K562 (cell line): ENCODE data around the gene RAB31. TPM values are rescaled to one million over a fixed set of nuclear protein-coding genes. Genes with fewer than 3 reads are reported as not detected.

Experiments used
- ATF1 ChIP-seq, 2 experiments: fragments of 450-650 bp in 1 of 2; IDR thresholded peaks; 2 replicates each; pipeline ENCODE4 v1.6.1; 2016; ENCODE audit warnings: missing compliant biosample characterization in 1 of 2, missing genetic modification characterization in 1 of 2
- EWSR1 ChIP-seq: fragments of 450-650 bp; IDR thresholded peaks from 2 replicates; pipeline ENCODE4 v1.6.1; 2018; ENCODE audit warnings: borderline replicate concordance, mild to moderate bottlenecking, low read depth, moderate library complexity; ENCODE audit not compliant: partially characterized antibody
- FOXK1 ChIP-seq: sonication (generic); formaldehyde crosslinking; IDR thresholded peaks from 2 replicates; pipeline ENCODE4 v1.8.0; 2022; ENCODE audit warnings: missing genetic modification reagents, mild to moderate bottlenecking, borderline replicate concordance
- FOXK2 ChIP-seq, 2 experiments: fragments of 450-650 bp; IDR thresholded peaks in 1 of 2; conservative IDR thresholded peaks in 1 of 2; 2 replicates each; pipeline ENCODE4 v1.6.1; 2016; ENCODE audit warnings: low read depth in 2 of 2, mild to moderate bottlenecking in 1 of 2
- GTF2F1 ChIP-seq: IDR thresholded peaks from 2 replicates; pipeline ENCODE4 v1.6.1; 2011; ENCODE audit warnings: low read depth, low read length, improper control_type of control experiment
- HCFC1 ChIP-seq: IDR thresholded peaks from 2 replicates; pipeline ENCODE4 v1.6.1; 2012; ENCODE audit warnings: low read depth, low read length, improper control_type of control experiment
- HNRNPH1 ChIP-seq: fragments of 200-400 bp; formaldehyde crosslinking; optimal IDR thresholded peaks from 2 replicates; pipeline ENCODE3; 2017; ENCODE audit warnings: low read depth, mild to moderate bottlenecking, low read length, moderate library complexity
- HNRNPUL1 ChIP-seq: fragments of 200-400 bp; formaldehyde crosslinking; IDR thresholded peaks from 2 replicates; pipeline ENCODE4 v1.6.1; 2017; ENCODE audit warnings: low read length
- KLF13 ChIP-seq: fragments of 450-650 bp; IDR thresholded peaks from 2 replicates; pipeline ENCODE4 v1.6.1; 2016; ENCODE audit warnings: missing genetic modification characterization, low read depth, mild to moderate bottlenecking, missing compliant biosample characterization, moderate library complexity, borderline replicate concordance
- POLR2AphosphoS2 ChIP-seq: IDR thresholded peaks from 2 replicates; pipeline ENCODE4 v1.6.1; 2012; ENCODE audit warnings: low read length, improper control_type of control experiment
- RB1 ChIP-seq: fragments of 450-650 bp; IDR thresholded peaks from 2 replicates; pipeline ENCODE4 v1.6.1; 2017; ENCODE audit warnings: low read depth, mild to moderate bottlenecking
- RBBP5 ChIP-seq: fragments of 200-600 bp; sonication (generic); IDR thresholded peaks from 2 replicates; pipeline ENCODE4 v1.6.1; 2012; ENCODE audit warnings: borderline replicate concordance, mild to moderate bottlenecking, low read length, control low read depth, inconsistent platforms; ENCODE audit not compliant: insufficient read depth, poor library complexity, severe bottlenecking
- SRSF1 ChIP-seq: fragments of 200-400 bp; formaldehyde crosslinking; IDR thresholded peaks from 2 replicates; pipeline ENCODE4 v1.6.1; 2017; ENCODE audit warnings: mild to moderate bottlenecking, low read depth, low read length, moderate library complexity
- TARDBP ChIP-seq: fragments of 450-650 bp; IDR thresholded peaks from 2 replicates; pipeline ENCODE4 v1.6.1; 2016
- TCF7L2 ChIP-seq: fragments of 150-350 bp; IDR thresholded peaks from 2 replicates; pipeline ENCODE4 v1.6.1; 2016; ENCODE audit warnings: low read depth, mild to moderate bottlenecking, low read length, moderate library complexity
- TEAD1 ChIP-seq, 2 experiments: fragments of 450-650 bp in 1 of 2; sonication (generic) in 1 of 2; formaldehyde crosslinking; IDR thresholded peaks; 2 replicates each; pipeline versions ENCODE4 v1.4.0 to v1.8.0; 2020 to 2022; ENCODE audit warnings: mild to moderate bottlenecking in 2 of 2, missing genetic modification reagents in 1 of 2
- XRCC5 ChIP-seq: fragments of 200-400 bp; formaldehyde crosslinking; IDR thresholded peaks from 2 replicates; pipeline ENCODE4 v1.6.1; 2017; ENCODE audit warnings: low read depth, mild to moderate bottlenecking, low read length
- ZBED1 ChIP-seq: IDR thresholded peaks from 2 replicates; pipeline ENCODE4 v1.6.1; 2014
- ZNF507 ChIP-seq: conservative IDR thresholded peaks from 2 replicates; pipeline ENCODE4 v1.6.1; 2017; ENCODE audit warnings: missing genetic modification characterization, missing compliant biosample characterization
- ZNF76 ChIP-seq: fragments of 250-450 bp; sonication (Bioruptor Pico); IDR thresholded peaks from 2 replicates; pipeline ENCODE4 v1.4.0; 2020; ENCODE audit warnings: mild to moderate bottlenecking, moderate library complexity, borderline replicate concordance
- polyA plus RNA-seq, 8 experiments: library from polyadenylated mRNA; depleted of rRNA in 4 of 8; stranded (reverse) in 5 of 8; unstranded in 3 of 8; fragments of >200 nt; fragmentation: Nextera tagmentation in 2 of 8; fragmentation: Illumina TruSeq in 1 of 8; extraction: Ambion mirVana in 2 of 8; extraction: Trizol in 1 of 8; gene quantifications; 2 replicates each; pipeline versions ENCODE4 v1.2.1 to v1.2.3, GENCODE V29; 2011 to 2014; ENCODE audit warnings: inconsistent platforms in 1 of 8, missing spikeins in 1 of 8
- total RNA-seq, 7 experiments: library from RNA; depleted of rRNA in 6 of 7; stranded (reverse); fragments of >200 nt in 6 of 7; fragmentation: Illumina TruSeq in 2 of 7; extraction: Trizol in 2 of 7; gene quantifications; 2 replicates each; pipeline versions ENCODE4 v1.2.1 to v1.2.3, GENCODE V29; 2011 to 2021; ENCODE audit warnings: low replicate concordance in 1 of 7
- TF ChIP-seq, protein P1 (sequence below): fragments of 450-650 bp; IDR thresholded peaks from 2 replicates; pipeline ENCODE4 v1.6.1; 2018; ENCODE audit warnings: mild to moderate bottlenecking, low read depth; ENCODE audit not compliant: partially characterized antibody
- TF ChIP-seq, protein P2 (sequence below), 2 experiments: IDR thresholded peaks; 2 replicates each; pipeline ENCODE4 v1.6.1; 2011; ENCODE audit warnings: borderline replicate concordance in 1 of 2, control low read depth in 1 of 2, low read depth in 1 of 2, low read length in 1 of 2, mild to moderate bottlenecking in 1 of 2, mixed read lengths in 1 of 2, moderate library complexity in 1 of 2; ENCODE audit not compliant: insufficient read depth in 1 of 2, insufficient read length in 1 of 2, poor library complexity in 1 of 2, severe bottlenecking in 1 of 2; ENCODE audit errors: extremely low read depth in 1 of 2
- TF ChIP-seq, protein P3 (sequence below): sonication (generic); formaldehyde crosslinking; IDR thresholded peaks from 2 replicates; pipeline ENCODE4 v1.8.1; 2023; ENCODE audit warnings: mild to moderate bottlenecking, missing genetic modification reagents, moderate library complexity
- TF ChIP-seq, protein P4 (sequence below): fragments of 450-650 bp; formaldehyde crosslinking; IDR thresholded peaks from 2 replicates; pipeline ENCODE4 v1.4.0; 2020; ENCODE audit warnings: mild to moderate bottlenecking, moderate library complexity

Gene RAB31
- total and polyA plus RNA-seq, 9 of the 15 experiments (the other 6 are each of a cell fraction or from before 2014, with no cell fraction given), result 20.7 to 70.4 (median 41.3) TPM

DNA sequence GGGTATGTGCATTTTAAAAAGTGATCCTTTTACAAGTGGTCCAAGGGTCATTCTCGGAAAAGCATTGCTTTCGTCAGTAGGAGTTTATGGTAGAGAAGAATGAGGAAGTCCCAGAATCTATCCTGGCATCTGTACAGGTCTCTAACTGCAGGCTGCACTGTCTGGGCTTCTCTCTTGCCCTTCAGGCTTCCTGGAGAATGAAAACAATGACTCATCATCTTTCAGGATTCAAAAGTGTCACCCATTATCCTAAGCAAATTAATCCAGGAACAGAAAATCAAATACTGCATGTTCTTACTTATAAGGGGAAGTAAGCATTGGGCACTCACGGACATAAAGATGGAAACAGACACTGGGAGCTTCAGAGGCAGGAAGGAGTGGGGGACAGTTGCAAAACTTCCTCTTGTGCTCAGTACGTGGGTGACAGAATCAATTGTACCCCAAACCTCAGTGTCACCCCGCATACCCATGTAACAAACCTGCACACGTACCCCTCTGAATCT, 117.5 kb downstream of the RAB31 start (continued):
- TF ChIP-seq EWSR1, result no peak
- no peak for TF ChIP-seq HNRNPH1
- peak; percentile 93 to 96 for TF ChIP-seq TEAD1 (CRISPR knock-in tag; IDR thresholded peaks at IDR 0.05)
- TF ChIP-seq SRSF1, result no peak
- no peak for TF ChIP-seq TCF7L2
- no peak for TF ChIP-seq RB1
- TF ChIP-seq ZNF76 (CRISPR knock-in tag), result 0 out of 2 replicates have a peak, but pooled peaks have one; percentile 42
- TF ChIP-seq XRCC5, result no peak
- no peak for TF ChIP-seq FOXK1 (CRISPR knock-in tag)
- no peak for TF ChIP-seq POLR2AphosphoS2
- TF ChIP-seq GTF2F1, result no peak
- TF ChIP-seq HCFC1, result no peak
- peak; percentile 38 for TF ChIP-seq RBBP5
- TF ChIP-seq FOXK2 (conservative IDR thresholded peaks at IDR 0.05 in 1 of 2, IDR thresholded peaks at IDR 0.05 in 1 of 2; ENCODE audit: low read depth in 2 of 2), result peak; percentile 89 to 96
- TF ChIP-seq, protein P1, sequence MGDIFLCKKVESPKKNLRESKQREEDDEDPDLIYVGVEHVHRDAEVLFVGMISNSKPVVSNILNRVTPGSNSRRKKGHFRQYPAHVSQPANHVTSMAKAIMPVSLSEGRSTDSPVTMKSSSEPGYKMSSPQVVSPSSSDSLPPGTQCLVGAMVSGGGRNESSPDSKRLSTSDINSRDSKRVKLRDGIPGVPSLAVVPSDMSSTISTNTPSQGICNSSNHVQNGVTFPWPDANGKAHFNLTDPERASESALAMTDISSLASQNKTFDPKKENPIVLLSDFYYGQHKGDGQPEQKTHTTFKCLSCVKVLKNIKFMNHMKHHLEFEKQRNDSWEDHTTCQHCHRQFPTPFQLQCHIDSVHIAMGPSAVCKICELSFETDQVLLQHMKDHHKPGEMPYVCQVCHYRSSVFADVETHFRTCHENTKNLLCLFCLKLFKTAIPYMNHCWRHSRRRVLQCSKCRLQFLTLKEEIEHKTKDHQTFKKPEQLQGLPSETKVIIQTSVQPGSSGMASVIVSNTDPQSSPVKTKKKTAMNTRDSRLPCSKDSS, result no peak
- TF ChIP-seq KLF13 (tag), result no peak
- TF ChIP-seq, protein P2, sequence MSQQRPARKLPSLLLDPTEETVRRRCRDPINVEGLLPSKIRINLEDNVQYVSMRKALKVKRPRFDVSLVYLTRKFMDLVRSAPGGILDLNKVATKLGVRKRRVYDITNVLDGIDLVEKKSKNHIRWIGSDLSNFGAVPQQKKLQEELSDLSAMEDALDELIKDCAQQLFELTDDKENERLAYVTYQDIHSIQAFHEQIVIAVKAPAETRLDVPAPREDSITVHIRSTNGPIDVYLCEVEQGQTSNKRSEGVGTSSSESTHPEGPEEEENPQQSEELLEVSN (IDR thresholded peaks at IDR 0.05; ENCODE audit: borderline replicate concordance in 1 of 2, extremely low read depth in 1 of 2, insufficient read depth in 1 of 2, insufficient read length in 1 of 2, low read depth in 1 of 2, low read length in 1 of 2, poor library complexity in 1 of 2, severe bottlenecking in 1 of 2), result no peak
- no peak for TF ChIP-seq ZNF507 (tag)
- TF ChIP-seq, protein P3, sequence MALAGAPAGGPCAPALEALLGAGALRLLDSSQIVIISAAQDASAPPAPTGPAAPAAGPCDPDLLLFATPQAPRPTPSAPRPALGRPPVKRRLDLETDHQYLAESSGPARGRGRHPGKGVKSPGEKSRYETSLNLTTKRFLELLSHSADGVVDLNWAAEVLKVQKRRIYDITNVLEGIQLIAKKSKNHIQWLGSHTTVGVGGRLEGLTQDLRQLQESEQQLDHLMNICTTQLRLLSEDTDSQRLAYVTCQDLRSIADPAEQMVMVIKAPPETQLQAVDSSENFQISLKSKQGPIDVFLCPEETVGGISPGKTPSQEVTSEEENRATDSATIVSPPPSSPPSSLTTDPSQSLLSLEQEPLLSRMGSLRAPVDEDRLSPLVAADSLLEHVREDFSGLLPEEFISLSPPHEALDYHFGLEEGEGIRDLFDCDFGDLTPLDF, result no peak; the same call in 1 of the 2 replicates
- no peak; the same call in 1 of the 2 replicates for TF ChIP-seq TARDBP
- TF ChIP-seq, protein P4, sequence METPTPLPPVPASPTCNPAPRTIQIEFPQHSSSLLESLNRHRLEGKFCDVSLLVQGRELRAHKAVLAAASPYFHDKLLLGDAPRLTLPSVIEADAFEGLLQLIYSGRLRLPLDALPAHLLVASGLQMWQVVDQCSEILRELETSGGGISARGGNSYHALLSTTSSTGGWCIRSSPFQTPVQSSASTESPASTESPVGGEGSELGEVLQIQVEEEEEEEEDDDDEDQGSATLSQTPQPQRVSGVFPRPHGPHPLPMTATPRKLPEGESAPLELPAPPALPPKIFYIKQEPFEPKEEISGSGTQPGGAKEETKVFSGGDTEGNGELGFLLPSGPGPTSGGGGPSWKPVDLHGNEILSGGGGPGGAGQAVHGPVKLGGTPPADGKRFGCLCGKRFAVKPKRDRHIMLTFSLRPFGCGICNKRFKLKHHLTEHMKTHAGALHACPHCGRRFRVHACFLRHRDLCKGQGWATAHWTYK (CRISPR knock-in tag), result 0 out of 2 replicates have a peak, but pooled peaks have one; percentile 77
- TF ChIP-seq HNRNPUL1, result no peak
- no peak for TF ChIP-seq ZBED1
- no peak for TF ChIP-seq ATF1 (CRISPR knock-in tag; IDR thresholded peaks at IDR 0.05)
- peak; percentile 78 for TF ChIP-seq ATF1 (tag; IDR thresholded peaks at IDR 0.05)
